Stomach (tissue), 4 donors: ENCODE measurements around the gene AKR1C8.
"Not testable (repeated sequence)": the region's sequence is repeated elsewhere in the genome, so short reads cannot be mapped to it uniquely, and the experiment has no call there.

Source experiments
- EP300 ChIP-seq: sonication (generic); formaldehyde crosslinking; IDR thresholded peaks from one replicate; pipeline ENCODE4 v1.6.1; 2017; ENCODE audit warnings: antibody characterized with exemption
- POLR2A ChIP-seq, 4 donors: fragments of 450-650 bp; IDR thresholded peaks; one replicate each; pipeline ENCODE4 v1.6.1; 2016; ENCODE audit warnings: antibody characterized with exemption in 4 of 4, control low read depth in 2 of 4, mild to moderate bottlenecking in 1 of 4, moderate library complexity in 1 of 4
- POLR2AphosphoS5 ChIP-seq, 3 donors: sonication (generic); formaldehyde crosslinking; IDR thresholded peaks; one replicate each; pipeline ENCODE4 v1.6.1; 2016; ENCODE audit warnings: antibody characterized with exemption in 3 of 3

GRCh38 chr10:5119997-5120396 is 65.0 kb downstream of the AKR1C8 start:
- TF ChIP-seq POLR2A (IDR thresholded peaks at IDR 0.05); EP300; POLR2AphosphoS5 (IDR thresholded peaks at IDR 0.05): not testable (repeated sequence)
